Parathyroid adenoma (tissue), 2 donors: ENCODE measurements around the gene ZFHX3.

ENCODE experiments used
- H2AFZ ChIP-seq: fragments of 300-600 bp; sonication (generic); one replicate; pipeline ENCODE4 v1.7.0; 2017; ENCODE audit warnings: antibody characterized with exemption, mild to moderate bottlenecking
- H3K27ac ChIP-seq: fragments of 300-600 bp; sonication (generic); one replicate; pipeline ENCODE4 v1.7.0; 2017
- H3K27me3 ChIP-seq: fragments of 300-600 bp; sonication (generic); one replicate; pipeline ENCODE4 v1.7.0; 2017; ENCODE audit warnings: low read length; ENCODE audit not compliant: control insufficient read depth, insufficient read depth
- H3K36me3 ChIP-seq: fragments of 300-600 bp; sonication (generic); one replicate; pipeline ENCODE4 v1.7.0; 2017; ENCODE audit warnings: low read length; ENCODE audit not compliant: control insufficient read depth, insufficient read depth
- H3K4me1 ChIP-seq: fragments of 300-600 bp; sonication (generic); one replicate; pipeline ENCODE4 v1.7.0; 2017; ENCODE audit warnings: control low read depth
- H3K4me2 ChIP-seq: fragments of 300-600 bp; sonication (generic); one replicate; pipeline ENCODE4 v1.7.0; 2017; ENCODE audit warnings: low read length
- H3K4me3 ChIP-seq: fragments of 300-600 bp; sonication (generic); one replicate; pipeline ENCODE4 v1.7.0; 2017; ENCODE audit warnings: low read depth, low read length
- H3K79me2 ChIP-seq: fragments of 300-600 bp; sonication (generic); one replicate; pipeline ENCODE4 v1.7.0; 2017; ENCODE audit warnings: control low read depth
- H3K9ac ChIP-seq: fragments of 300-600 bp; sonication (generic); one replicate; pipeline ENCODE4 v1.7.0; 2017; ENCODE audit warnings: mild to moderate bottlenecking
- H3K9me3 ChIP-seq: fragments of 300-600 bp; sonication (generic); one replicate; pipeline ENCODE4 v1.7.0; 2017; ENCODE audit warnings: low read length; ENCODE audit not compliant: control insufficient read depth
- CTCF ChIP-seq: fragments of 300-600 bp; sonication (generic); IDR thresholded peaks from one replicate; pipeline ENCODE4 v1.7.0; 2017; ENCODE audit warnings: antibody characterized with exemption, mild to moderate bottlenecking
- donor health status: primary hyperparathyroidism.

ZFHX3 gene

GRCh38 chr16:72805486-72805885 lies 242.4 kb downstream of the ZFHX3 start:
- Histone ChIP-seq H3K4me3 (no peak overlapping the region), H3K4me2 (no peak overlapping the region), H3K9me3 (no peaks in the 10 kb centered on the region), H3K27ac (no peak overlapping the region), H2AFZ (no peak overlapping the region), H3K27me3 (no peaks in the 10 kb centered on the region), H3K36me3 (no peaks in the 10 kb centered on the region), H3K4me1 (no peaks in the 10 kb centered on the region), H3K9ac (no peak overlapping the region), H3K79me2 (no peaks in the 10 kb centered on the region)
- no peak for TF ChIP-seq CTCF

- H3K79me2 ChIP-seq: no peaks in the 10 kb centered on the region
- no peak overlapping the region for H3K9ac ChIP-seq
- H3K4me2 ChIP-seq: no peak overlapping the region
- H3K36me3 ChIP-seq: no peaks in the 10 kb centered on the region
- no peaks in the 10 kb centered on the region for H3K4me1 ChIP-seq
- H3K27ac ChIP-seq: no peak overlapping the region
- no peak overlapping the region for H3K4me3 ChIP-seq
- TF ChIP-seq CTCF: no peak
- H3K27me3 ChIP-seq: no peaks in the 10 kb centered on the region
- H3K9me3 ChIP-seq: no peaks in the 10 kb centered on the region
- H2AFZ ChIP-seq: no peak overlapping the region
Measured at GRCh38 chr16:72800524-72801161, 247.3 kb downstream of the ZFHX3 start.

- peaks cover 2% of the 10 kb centered on the region for H3K79me2 ChIP-seq
- H3K9ac ChIP-seq: no peak overlapping the region
- H3K27ac ChIP-seq: no peak overlapping the region
- H3K9me3 ChIP-seq: no peaks in the 10 kb centered on the region
- H3K36me3 ChIP-seq: no peaks in the 10 kb centered on the region
- H2AFZ ChIP-seq: no peak overlapping the region
- H3K4me1 ChIP-seq: no peaks in the 10 kb centered on the region
- H3K4me3 ChIP-seq: no peak overlapping the region
- no peak for TF ChIP-seq CTCF
- H3K27me3 ChIP-seq: no peaks in the 10 kb centered on the region
- no peak overlapping the region for H3K4me2 ChIP-seq
Measured at GRCh38 chr16:72798264-72798663, 249.7 kb downstream of the ZFHX3 start.

- no peak for TF ChIP-seq CTCF
- no peak overlapping the region for H3K9ac ChIP-seq
- peaks cover 2% of the 10 kb centered on the region for H3K79me2 ChIP-seq
- H3K36me3 ChIP-seq: no peaks in the 10 kb centered on the region
- H3K4me3 ChIP-seq: no peak overlapping the region
- no peak overlapping the region for H3K4me2 ChIP-seq
- no peak overlapping the region for H2AFZ ChIP-seq
- H3K27ac ChIP-seq: no peak overlapping the region
- H3K27me3 ChIP-seq: no peaks in the 10 kb centered on the region
- no peaks in the 10 kb centered on the region for H3K9me3 ChIP-seq
- H3K4me1 ChIP-seq: no peaks in the 10 kb centered on the region
Measured at GRCh38 chr16:72797621-72798020, 250.3 kb downstream of the ZFHX3 start.

- no peak overlapping the region for H3K4me3 ChIP-seq
- H3K9ac ChIP-seq: no peak overlapping the region
- H3K4me2 ChIP-seq: no peak overlapping the region
- H3K27ac ChIP-seq: no peak overlapping the region
- TF ChIP-seq CTCF: no peak
- H3K9me3 ChIP-seq: no peaks in the 10 kb centered on the region
- H3K4me1 ChIP-seq: no peaks in the 10 kb centered on the region
- no peaks in the 10 kb centered on the region for H3K36me3 ChIP-seq
- H3K27me3 ChIP-seq: no peaks in the 10 kb centered on the region
- peaks cover 2% of the 10 kb centered on the region for H3K79me2 ChIP-seq
- no peak overlapping the region for H2AFZ ChIP-seq
Measured at GRCh38 chr16:72796222-72796621, 251.7 kb downstream of the ZFHX3 start.
